Endothelial cell of umbilical vein (primary cell): Measurements from ENCODE around the gene GPANK1. TPM values are rescaled to one million over a fixed set of nuclear protein-coding genes. Genes with fewer than 3 reads are reported as not detected.

ENCODE experiments used
- BruUV-seq: library from RNA; stranded (reverse); fragments of 400-500 nt; replicated peaks from 2 replicates; lab custom pipeline; 2021; lab: Mats Ljungman, UMichigan
- CTCF ChIA-PET: fragments of 300-600, 350-600 bp; sonication (Branson Sonifier 250); formaldehyde crosslinking; loops from one replicate; lab custom pipeline; 2021; ENCODE audit warnings: antibody characterized with exemption, inconsistent platforms; lab: Charles Lee
- POLR2A ChIA-PET: fragments of 300-600, 350-600 bp; sonication (Branson Sonifier 250); formaldehyde crosslinking; loops from one replicate; lab custom pipeline; 2021; ENCODE audit warnings: antibody characterized with exemption, inconsistent platforms; lab: Charles Lee
- DNase-seq: peaks from one replicate; pipeline ENCODE4 v3.0.0-alpha.2; 2011; ENCODE audit warnings: low read depth, low spot score
- FAIRE-seq: peaks from 2 replicates; lab custom pipeline; 2011; peaks lifted over from hg19 to GRCh38; lab: Jason Lieb, UNC
- H2AFZ ChIP-seq: 2 replicates; pipeline ENCODE4 v1.6.0; 2012; ENCODE audit warnings: low read depth, low read length, control low read depth, inconsistent platforms
- H3K27ac ChIP-seq: 2 replicates; pipeline ENCODE4 v1.5.1; 2011; ENCODE audit warnings: low read depth, mild to moderate bottlenecking, control low read depth, low read length, moderate library complexity; ENCODE audit not compliant: insufficient read depth
- H3K27me3 ChIP-seq, 2 experiments: 2 replicates each; pipeline versions ENCODE4 v1.6.0 to v1.6.1; 2011; ENCODE audit warnings: low read length in 2 of 2, mixed read lengths in 1 of 2; ENCODE audit not compliant: control insufficient read depth in 2 of 2, insufficient read depth in 2 of 2
- H3K36me3 ChIP-seq, 2 experiments: 2 replicates in 1 of 2; 3 replicates in 1 of 2; pipeline ENCODE4 v1.5.1; 2011; ENCODE audit warnings: low read length in 2 of 2, mild to moderate bottlenecking in 1 of 2, moderate library complexity in 1 of 2; ENCODE audit not compliant: control insufficient read depth in 2 of 2, insufficient read depth in 2 of 2; ENCODE audit errors: extremely low read depth in 1 of 2
- H3K4me1 ChIP-seq: 3 replicates; pipeline ENCODE4 v1.5.1; 2011; ENCODE audit warnings: mild to moderate bottlenecking, low read length; ENCODE audit not compliant: control insufficient read depth, insufficient read depth; ENCODE audit errors: extremely low read depth
- H3K4me2 ChIP-seq: 2 replicates; pipeline ENCODE4 v1.6.1; 2011; ENCODE audit warnings: low read length, control low read depth, mixed read lengths; ENCODE audit not compliant: insufficient read depth
- H3K4me3 ChIP-seq, 3 experiments: fragments of 200-600 bp in 1 of 3; sonication (generic), shearing (Covaris generic) in 1 of 3; replicated peaks in 1 of 3; 2 replicates each; pipeline ENCODE4 v1.5.1; 2011 to 2016; ENCODE audit warnings: control low read depth in 3 of 3, low read length in 3 of 3, mild to moderate bottlenecking in 2 of 3, inconsistent platforms in 1 of 3, low read depth in 1 of 3, moderate library complexity in 1 of 3; ENCODE audit not compliant: insufficient read depth in 1 of 3
- H3K79me2 ChIP-seq: 2 replicates; pipeline ENCODE4 v1.6.0; 2012; ENCODE audit warnings: low read length, inconsistent platforms; ENCODE audit not compliant: control insufficient read depth, insufficient read depth
- H3K9ac ChIP-seq: replicated peaks from 2 replicates; pipeline ENCODE3; 2011; ENCODE audit warnings: low read length, control low read depth; ENCODE audit not compliant: insufficient read depth; ENCODE audit errors: extremely low read depth
- H3K9me1 ChIP-seq: replicated peaks from 3 replicates; pipeline ENCODE4 v1.6.0; 2011; ENCODE audit warnings: mild to moderate bottlenecking, low read length; ENCODE audit not compliant: control insufficient read depth, insufficient read depth; ENCODE audit errors: extremely low read depth
- H3K9me3 ChIP-seq: replicated peaks from 2 replicates; pipeline ENCODE4 v1.5.1; 2012; ENCODE audit warnings: low read length, inconsistent platforms; ENCODE audit not compliant: control insufficient read depth, insufficient read depth
- H4K20me1 ChIP-seq: replicated peaks from 2 replicates; pipeline ENCODE3; 2011; ENCODE audit warnings: mild to moderate bottlenecking, low read length; ENCODE audit not compliant: control insufficient read depth, insufficient read depth; ENCODE audit errors: extremely low read depth
- CTCF ChIP-seq, 2 donors: IDR thresholded peaks; 1 replicate in 1 of 2; 2 replicates in 1 of 2; pipeline ENCODE4 v1.5.1; 2011; ENCODE audit warnings: low read length in 2 of 2, mild to moderate bottlenecking in 2 of 2, moderate library complexity in 2 of 2, control low read depth in 1 of 2, inconsistent platforms in 1 of 2, low read depth in 1 of 2; ENCODE audit not compliant: insufficient read depth in 1 of 2; ENCODE audit errors: extremely low read depth in 1 of 2
- EZH2 ChIP-seq: IDR thresholded peaks from 2 replicates; pipeline ENCODE4 v1.6.1; 2012; ENCODE audit warnings: borderline replicate concordance, low read depth, mild to moderate bottlenecking, moderate library complexity, low read length, inconsistent platforms; ENCODE audit not compliant: severe bottlenecking
- FOS ChIP-seq: IDR thresholded peaks from 2 replicates; pipeline ENCODE4 v1.6.1; 2011; ENCODE audit warnings: mild to moderate bottlenecking, low read length, moderate library complexity, borderline replicate concordance; ENCODE audit not compliant: insufficient read depth
- GATA2 ChIP-seq: IDR thresholded peaks from 2 replicates; pipeline ENCODE4 v1.7.0; 2011; ENCODE audit warnings: low read depth, mild to moderate bottlenecking, moderate library complexity, mixed read lengths, low read length; ENCODE audit not compliant: insufficient read length, insufficient read depth
- JUN ChIP-seq: IDR thresholded peaks from 2 replicates; pipeline ENCODE4 v1.6.1; 2011; ENCODE audit warnings: borderline replicate concordance, low read depth; ENCODE audit not compliant: insufficient read length, insufficient read depth
- MAX ChIP-seq: IDR thresholded peaks from 2 replicates; pipeline ENCODE4 v1.6.1; 2011; ENCODE audit not compliant: insufficient read depth, insufficient read length
- MYC ChIP-seq: IDR thresholded peaks from one replicate; pipeline ENCODE4 v1.6.1; 2011; ENCODE audit warnings: mild to moderate bottlenecking, low read depth, low read length
- POLR2A ChIP-seq: IDR thresholded peaks from 2 replicates; pipeline ENCODE4 v1.6.1; 2012; ENCODE audit warnings: low read depth, mild to moderate bottlenecking, control low read depth, low read length
- POLR2AphosphoS5 ChIP-seq: IDR thresholded peaks from 2 replicates; pipeline ENCODE4 v1.6.1; 2012; ENCODE audit warnings: low read depth, mild to moderate bottlenecking, control low read depth, low read length, moderate library complexity; ENCODE audit not compliant: insufficient read depth
- dilution Hi-C: fragments of 300-500 bp; cut with MboI; formaldehyde crosslinking; loops from one replicate; pipeline ENCODE4 v1.15.0; 2019; ENCODE audit warnings: low sequenced_read_pairs; ENCODE audit not compliant: extremely low pct_ligation_motif_present
- intact Hi-C: fragments of 100-400 bp; cut with micrococcal nuclease; formaldehyde crosslinking; loops from one replicate; pipeline ENCODE4 v1.10.0; 2022
- polyA plus RNA-seq, 4 experiments: library from polyadenylated mRNA; depleted of rRNA in 3 of 4; stranded (reverse) in 3 of 4; unstranded in 1 of 4; fragments of >200 nt; gene quantifications; 2 replicates each; pipeline versions ENCODE4 v1.2.1 to v1.2.3, GENCODE V29; 2011 to 2012; ENCODE audit warnings: missing spikeins in 1 of 4
- total RNA-seq: library from RNA; stranded (reverse); gene quantifications from 2 replicates; pipeline ENCODE4 v1.2.3, GENCODE V29; 2021

GPANK1 gene
- total and polyA plus RNA-seq, 2 donors (not counting 3 experiments of a cell fraction or from before 2014, with no cell fraction given) = 12.6 to 17.5 TPM

DNA sequence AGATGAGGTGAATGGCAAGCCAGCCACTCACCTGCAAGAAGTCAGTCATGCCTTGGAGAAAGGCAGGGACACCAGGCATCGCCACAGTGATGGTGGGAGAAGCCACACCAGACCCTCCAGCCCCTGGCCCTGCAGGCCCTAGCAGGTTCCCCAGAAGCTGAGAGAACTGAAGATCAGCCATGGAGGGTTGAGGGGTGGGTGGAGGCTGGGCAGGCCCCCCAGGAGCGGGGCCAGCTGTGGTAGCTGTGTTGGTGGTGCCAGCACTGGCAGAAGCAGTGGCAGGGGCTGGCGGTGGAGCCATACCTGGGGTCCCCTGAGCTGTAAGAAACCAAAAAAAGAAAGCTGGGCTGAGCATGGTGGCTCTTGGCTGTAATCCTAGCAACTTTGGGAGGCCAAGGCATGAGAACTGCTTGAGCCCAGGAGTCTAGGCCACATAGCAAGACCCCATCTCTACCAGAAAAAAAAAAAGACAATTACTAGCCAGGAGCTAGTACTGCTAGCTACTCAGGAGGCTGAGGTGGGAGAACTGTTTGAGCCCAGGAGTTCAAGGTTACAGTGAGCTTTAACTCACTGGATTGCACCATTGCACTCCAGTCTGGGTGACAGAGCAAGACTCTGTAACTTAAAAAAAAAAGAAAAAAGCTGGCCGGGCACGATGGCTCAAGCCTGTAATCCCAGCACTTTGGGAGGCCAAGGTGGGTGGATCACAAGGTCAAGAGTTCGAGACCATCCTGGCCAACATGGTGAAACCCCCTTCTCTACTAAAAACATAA is 21.8 kb downstream of the GPANK1 start:
- TF ChIP-seq MAX = no peak
- no peak for TF ChIP-seq POLR2AphosphoS5
- no peak for TF ChIP-seq EZH2
- TF ChIP-seq CTCF (IDR thresholded peaks at IDR 0.05; ENCODE audit: extremely low read depth in 1 of 2, insufficient read depth in 1 of 2, low read depth in 1 of 2, low read length in 2 of 2) = no peak
- no peak for TF ChIP-seq FOS
- TF ChIP-seq POLR2A = no peak
- TF ChIP-seq JUN = no peak
- no peak for TF ChIP-seq GATA2
- no peak for TF ChIP-seq MYC
- ChIA-PET CTCF (interaction anchor here (0.7 to 1.1 kb wide), 3 partner anchors 9 to 187 kb away, joined by 3 to 4 read pairs (median 3); no protein-coding TSS in a partner anchor), POLR2A (no interaction called here)
- intact Hi-C loops = no loop called here
- DNase-seq (no peak), FAIRE-seq (no peak)
- Histone ChIP-seq H3K9me1 (no peaks in the 10 kb centered on the region), H2AFZ (no peak overlapping the region), H3K27ac (no peak overlapping the region), H3K9me3 (no peaks in the 10 kb centered on the region), H3K4me3 (no peak overlapping the region), H3K79me2 (no peaks in the 10 kb centered on the region), H3K27me3 (no peaks in the 10 kb centered on the region), H4K20me1 (no peaks in the 10 kb centered on the region), H3K36me3 (peaks cover 30 to 64% of the 10 kb centered on the region in 2 experiments), H3K9ac (no peak overlapping the region), H3K4me2 (no peak overlapping the region), H3K4me1 (no peaks in the 10 kb centered on the region)
- no TSS peak for BruUV-seq
- dilution Hi-C loops = no loop called here
